Stimulated activated naive B cell treated with anti-CD40 and anti-IgM and Interleukin-4, amounts not matched to agents 10 μg/mL and 1 μg/mL and 100 μg/mL, for 72 hours (primary cell): ENCODE results near the gene RAB17.

Experiments
- ATAC-seq, 2 donors: fragments of 150-1000 bp; cut with Tn5 transposase; replicated peaks; 2 replicates each; pipeline ENCODE4 v1.10.0; 2021; ENCODE audit warnings: moderate library complexity in 1 of 2
- DNase-seq: peaks from one replicate; pipeline ENCODE4 v3.0.0; 2021
- H3K27ac Mint-ChIP-seq: one replicate; pipeline ENCODE4 v1.8.0; 2022; ENCODE audit warnings: mild to moderate bottlenecking, mixed read lengths
- H3K27me3 Mint-ChIP-seq, 2 donors: one replicate each; pipeline ENCODE4 v1.8.0; 2022; ENCODE audit warnings: mixed read lengths in 2 of 2
- H3K36me3 Mint-ChIP-seq, 2 donors: one replicate each; pipeline ENCODE4 v1.8.0; 2022; ENCODE audit warnings: mixed read lengths in 2 of 2, mild to moderate bottlenecking in 1 of 2
- H3K4me1 Mint-ChIP-seq, 2 donors: one replicate each; pipeline ENCODE4 v1.8.0; 2022; ENCODE audit warnings: mixed read lengths in 2 of 2, mild to moderate bottlenecking in 1 of 2
- H3K4me3 Mint-ChIP-seq, 2 donors: one replicate each; pipeline ENCODE4 v1.8.0; 2022; ENCODE audit warnings: mild to moderate bottlenecking in 2 of 2, mixed read lengths in 2 of 2, moderate library complexity in 1 of 2
- H3K9me3 Mint-ChIP-seq, 2 donors: one replicate each; pipeline ENCODE4 v1.8.0; 2022; ENCODE audit warnings: mixed read lengths in 2 of 2, mild to moderate bottlenecking in 1 of 2

RAB17 gene

DNA sequence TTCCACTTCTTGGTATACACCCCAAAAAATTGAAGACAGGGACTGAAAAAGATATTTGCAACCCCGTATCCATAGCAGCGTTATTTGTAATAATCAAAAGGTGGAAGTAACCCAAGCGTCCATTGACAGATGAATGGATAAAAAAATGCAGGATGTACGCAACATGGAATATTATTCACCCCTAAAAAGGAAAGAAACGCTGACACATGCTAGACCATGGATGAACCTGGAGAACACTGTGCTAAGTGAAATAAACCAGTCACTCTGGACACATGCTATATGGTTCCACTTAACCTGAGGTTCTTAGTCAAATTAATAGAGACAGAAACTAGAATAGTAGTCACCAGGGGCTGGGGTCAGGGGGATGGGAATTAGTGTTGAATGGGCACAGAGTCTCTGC lies 62.8 kb downstream of the RAB17 start:
- Mint-ChIP-seq H3K36me3 (no peaks in the 10 kb centered on the region), H3K4me1 (peaks cover 0 to 14% of the 10 kb centered on the region in 2 donors), H3K9me3 (no peaks in the 10 kb centered on the region), H3K4me3 (no peak overlapping the region), H3K27ac (no peak overlapping the region), H3K27me3 (no peaks in the 10 kb centered on the region)
- no peak for ATAC-seq
- no peak for DNase-seq

GRCh38 chr2:237527233-237527632 lies 63.3 kb downstream of the RAB17 start:
- DNase-seq = no peak
- ATAC-seq = no peak
- Mint-ChIP-seq H3K27ac (no peak overlapping the region), H3K4me3 (no peak overlapping the region), H3K9me3 (no peaks in the 10 kb centered on the region), H3K27me3 (no peaks in the 10 kb centered on the region), H3K36me3 (no peaks in the 10 kb centered on the region), H3K4me1 (peaks cover 0 to 14% of the 10 kb centered on the region in 2 donors)

DNA sequence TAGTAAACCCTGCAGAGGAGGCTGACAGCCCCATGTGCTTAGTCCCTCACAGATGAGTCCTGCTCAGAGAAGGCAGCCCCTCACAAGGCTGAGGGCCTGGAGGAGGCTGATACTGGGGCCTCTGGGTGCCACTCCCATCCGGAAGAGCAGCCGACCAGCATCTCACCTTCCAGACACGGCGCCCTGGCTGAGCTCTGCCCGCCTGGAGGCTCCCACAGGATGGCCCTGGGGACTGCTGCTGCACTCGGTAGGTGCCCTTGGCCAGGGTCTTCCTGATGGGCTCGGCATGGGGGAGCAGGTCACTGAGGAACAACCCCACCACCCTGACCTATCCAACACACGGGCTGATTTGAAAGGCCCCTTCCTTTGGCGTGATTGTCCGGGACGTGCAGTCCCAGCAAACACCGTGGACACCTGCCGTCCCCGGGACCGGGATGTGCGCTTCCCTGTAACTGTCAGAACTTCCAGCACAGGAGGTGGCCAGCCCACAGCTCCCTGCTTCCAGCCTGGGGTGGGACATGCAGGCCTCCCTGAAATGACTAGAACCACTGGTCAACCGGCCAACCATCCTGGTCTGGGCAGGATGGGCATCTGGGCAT lies 64.9 kb downstream of the RAB17 start:
- no peak for DNase-seq
- Mint-ChIP-seq H3K4me3 (no peak overlapping the region), H3K27ac (no peak overlapping the region), H3K36me3 (no peaks in the 10 kb centered on the region), H3K9me3 (no peaks in the 10 kb centered on the region), H3K27me3 (no peaks in the 10 kb centered on the region), H3K4me1 (peaks cover 0 to 14% of the 10 kb centered on the region in 2 donors)
- no peak for ATAC-seq

- ATAC-seq (no peak), DNase-seq (no peak)
- no peaks in the 10 kb centered on the region for H3K36me3 Mint-ChIP-seq
- no peaks in the 10 kb centered on the region for H3K9me3 Mint-ChIP-seq
- H3K4me3 Mint-ChIP-seq = no peak overlapping the region
- no peaks in the 10 kb centered on the region for H3K27me3 Mint-ChIP-seq
- no peak overlapping the region for H3K27ac Mint-ChIP-seq
- H3K4me1 Mint-ChIP-seq = peaks cover 0 to 5% of the 10 kb centered on the region in 2 donors
Measured at GRCh38 chr2:237524631-237525030, 65.9 kb downstream of the RAB17 start.
